OCI-LY1 (cell line): ENCODE data around the gene MRPL54.
"Not testable (repeated sequence)": the region's sequence is repeated elsewhere in the genome, so short reads cannot be mapped to it uniquely, and the experiment has no call there.

Experiments
- H2AFZ ChIP-seq: fragments of 200-600 bp; sonication (generic), shearing (Covaris generic); 2 replicates; pipeline ENCODE4 v1.6.0; 2014; ENCODE audit warnings: antibody characterized with exemption, mild to moderate bottlenecking, low read length
- H3F3A ChIP-seq: fragments of 200-600 bp; sonication (generic), shearing (Covaris generic); 2 replicates; pipeline ENCODE4 v1.6.0; 2014; ENCODE audit warnings: mild to moderate bottlenecking, antibody characterized with exemption, low read length, moderate library complexity; ENCODE audit not compliant: insufficient read depth
- H3K27ac ChIP-seq: fragments of 200-600 bp; sonication (generic); 2 replicates; pipeline ENCODE4 v1.5.1; 2014; ENCODE audit warnings: low read length, mixed run types, mild to moderate bottlenecking, low read depth; ENCODE audit not compliant: poor library complexity, severe bottlenecking
- H3K27me3 ChIP-seq: fragments of 200-600 bp; sonication (generic); 2 replicates; pipeline ENCODE4 v1.6.0; 2014; ENCODE audit warnings: antibody characterized with exemption, mild to moderate bottlenecking, low read length, moderate library complexity; ENCODE audit not compliant: insufficient read depth
- H3K36me3 ChIP-seq: fragments of 200-600 bp; sonication (generic); 2 replicates; pipeline ENCODE4 v1.6.1; 2014; ENCODE audit warnings: mild to moderate bottlenecking, antibody characterized with exemption, low read length, moderate library complexity, mixed read lengths; ENCODE audit not compliant: insufficient read depth
- H3K4me1 ChIP-seq: fragments of 200-600 bp; sonication (generic); 2 replicates; pipeline ENCODE4 v1.5.1; 2014; ENCODE audit warnings: mild to moderate bottlenecking, low read length, moderate library complexity; ENCODE audit not compliant: insufficient read depth, severe bottlenecking
- H3K4me2 ChIP-seq: fragments of 200-600 bp; sonication (generic), shearing (Covaris generic); 2 replicates; pipeline ENCODE4 v1.6.1; 2014; ENCODE audit warnings: low read length
- H3K4me3 ChIP-seq: fragments of 200-600 bp; sonication (generic); 2 replicates; pipeline ENCODE4 v1.5.1; 2014; ENCODE audit warnings: low read length, low read depth, mild to moderate bottlenecking, mixed read lengths; ENCODE audit not compliant: poor library complexity, severe bottlenecking
- H3K79me2 ChIP-seq: fragments of 200-600 bp; shearing (Covaris generic); 2 replicates; pipeline ENCODE4 v1.6.1; 2016; ENCODE audit warnings: mixed run types, low read length, mixed read lengths; ENCODE audit not compliant: insufficient read depth
- H3K9ac ChIP-seq: fragments of 200-600 bp; sonication (generic), shearing (Covaris generic); 2 replicates; pipeline ENCODE4 v1.6.1; 2014; ENCODE audit warnings: mild to moderate bottlenecking, low read length, mixed read lengths
- H3K9me2 ChIP-seq: fragments of 200-600 bp; sonication (generic), shearing (Covaris generic); 2 replicates; pipeline ENCODE4 v1.6.1; 2014; ENCODE audit warnings: low read depth, mild to moderate bottlenecking, low read length, mixed read lengths
- H3K9me3 ChIP-seq: fragments of 200-600 bp; shearing (Covaris generic); 2 replicates; pipeline ENCODE4 v1.6.1; 2014; ENCODE audit warnings: low read length, mixed read lengths
- H4K20me1 ChIP-seq: fragments of 200-600 bp; sonication (generic), shearing (Covaris generic); 2 replicates; pipeline ENCODE4 v1.6.0; 2016; ENCODE audit warnings: mild to moderate bottlenecking, low read length; ENCODE audit not compliant: insufficient read depth
- EZH2 ChIP-seq: fragments of 200-600 bp; sonication (generic), shearing (Covaris generic); IDR thresholded peaks from 2 replicates; pipeline ENCODE4 v1.8.0; 2017; ENCODE audit warnings: borderline replicate concordance, mixed run types, mild to moderate bottlenecking, antibody characterized with exemption, low read length, moderate library complexity, mixed read lengths
- TF ChIP-seq, protein P1 (sequence below): fragments of 200-600 bp; sonication (generic), shearing (Covaris generic); IDR thresholded peaks from 2 replicates; pipeline ENCODE4 v1.5.1; 2017; ENCODE audit warnings: mild to moderate bottlenecking, antibody characterized with exemption, low read length, moderate library complexity, mixed read lengths

MRPL54 gene

DNA sequence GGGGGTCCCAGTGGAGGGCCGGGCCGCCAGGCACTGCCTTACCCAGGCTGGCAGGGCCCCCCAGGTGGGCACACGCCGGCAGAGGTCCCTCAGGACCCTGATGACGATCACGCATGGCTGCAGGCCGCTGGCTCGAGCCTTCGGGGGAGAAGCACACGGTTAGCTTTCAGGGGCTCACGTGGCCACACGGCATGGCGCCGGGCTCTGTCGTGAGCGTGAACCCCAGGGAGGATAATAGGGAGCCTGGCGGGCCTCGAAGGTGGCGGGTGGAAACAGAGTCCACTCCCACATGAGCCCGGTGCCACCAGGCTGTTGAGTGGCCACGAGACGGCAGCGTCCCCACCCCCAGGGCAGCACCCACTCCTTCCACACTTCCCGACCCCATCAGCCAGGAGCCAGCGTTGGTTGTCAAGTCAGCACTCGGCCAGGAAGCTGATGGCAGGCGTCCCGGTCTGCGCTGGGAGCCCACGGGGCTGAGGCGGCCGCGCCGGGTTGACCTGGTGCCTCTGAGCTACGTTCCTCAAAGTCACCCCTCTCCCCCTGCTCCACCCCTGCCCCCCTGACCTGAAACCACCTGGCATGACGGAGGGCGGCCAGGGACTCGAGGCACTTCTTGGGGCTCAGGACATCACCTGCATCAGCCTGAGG, 48.4 kb downstream of the MRPL54 start:
- Histone ChIP-seq H4K20me1 (no peaks in the 10 kb centered on the region), H2AFZ (no peak overlapping the region), H3K36me3 (no peaks in the 10 kb centered on the region), H3K9me3 (no peaks in the 10 kb centered on the region), H3K4me1 (peaks cover 15% of the 10 kb centered on the region), H3K4me3 (no peak overlapping the region), H3K27ac (no peak overlapping the region), H3F3A (no peaks in the 10 kb centered on the region), H3K79me2 (no peaks in the 10 kb centered on the region), H3K4me2 (no peak overlapping the region), H3K9me2 (no peaks in the 10 kb centered on the region), H3K27me3 (peaks cover 17% of the 10 kb centered on the region; the same call in 1 of the 2 replicates), H3K9ac (no peak overlapping the region)
- no peak for TF ChIP-seq EZH2
- TF ChIP-seq, protein P1, sequence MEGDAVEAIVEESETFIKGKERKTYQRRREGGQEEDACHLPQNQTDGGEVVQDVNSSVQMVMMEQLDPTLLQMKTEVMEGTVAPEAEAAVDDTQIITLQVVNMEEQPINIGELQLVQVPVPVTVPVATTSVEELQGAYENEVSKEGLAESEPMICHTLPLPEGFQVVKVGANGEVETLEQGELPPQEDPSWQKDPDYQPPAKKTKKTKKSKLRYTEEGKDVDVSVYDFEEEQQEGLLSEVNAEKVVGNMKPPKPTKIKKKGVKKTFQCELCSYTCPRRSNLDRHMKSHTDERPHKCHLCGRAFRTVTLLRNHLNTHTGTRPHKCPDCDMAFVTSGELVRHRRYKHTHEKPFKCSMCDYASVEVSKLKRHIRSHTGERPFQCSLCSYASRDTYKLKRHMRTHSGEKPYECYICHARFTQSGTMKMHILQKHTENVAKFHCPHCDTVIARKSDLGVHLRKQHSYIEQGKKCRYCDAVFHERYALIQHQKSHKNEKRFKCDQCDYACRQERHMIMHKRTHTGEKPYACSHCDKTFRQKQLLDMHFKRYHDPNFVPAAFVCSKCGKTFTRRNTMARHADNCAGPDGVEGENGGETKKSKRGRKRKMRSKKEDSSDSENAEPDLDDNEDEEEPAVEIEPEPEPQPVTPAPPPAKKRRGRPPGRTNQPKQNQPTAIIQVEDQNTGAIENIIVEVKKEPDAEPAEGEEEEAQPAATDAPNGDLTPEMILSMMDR = no peak

DNA sequence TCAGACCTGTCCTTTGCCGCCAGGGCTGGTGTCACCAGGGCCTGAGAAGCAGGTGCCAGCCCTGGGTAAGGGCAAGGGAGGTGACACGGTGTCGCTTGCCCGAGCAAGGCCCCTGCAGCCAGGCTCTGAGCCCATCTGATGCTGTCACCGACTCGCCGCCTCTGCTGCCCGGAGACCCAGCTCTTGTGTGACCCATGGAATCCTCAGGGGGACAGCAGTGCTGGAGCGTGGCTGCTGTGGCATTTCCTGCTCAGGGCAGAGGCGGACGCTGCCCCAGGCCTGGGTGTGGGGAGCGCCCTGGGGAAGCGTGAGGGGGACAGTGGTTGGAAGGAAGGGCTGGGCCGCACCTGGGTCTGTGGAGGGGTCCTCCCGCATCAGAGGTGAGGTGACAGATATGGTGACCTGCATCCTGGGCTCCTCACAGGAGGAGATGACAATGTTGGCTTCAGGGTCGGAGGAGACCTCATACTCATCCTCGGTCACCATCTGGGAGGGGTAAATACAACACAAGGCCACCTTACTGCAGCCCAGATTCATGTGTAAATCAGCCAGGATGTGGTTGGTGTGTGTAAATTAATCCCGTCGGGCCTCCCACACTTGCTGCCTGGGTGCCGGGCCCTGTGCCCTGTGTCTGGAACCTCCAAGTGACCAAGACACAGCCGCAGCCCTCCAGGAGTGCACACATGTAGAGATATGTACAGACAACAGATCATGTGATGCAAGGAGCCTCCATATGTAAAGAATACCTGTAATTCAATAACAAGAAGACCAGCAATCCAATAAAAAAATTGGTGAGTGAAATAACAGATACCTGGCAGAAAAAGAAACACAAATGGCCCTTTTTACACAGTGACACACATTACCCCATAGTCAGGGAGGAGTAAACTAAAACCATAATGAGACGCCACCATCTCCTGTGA, 51.3 kb downstream of the MRPL54 start:
- no peak overlapping the region for H3K4me2 ChIP-seq
- H3K4me1 ChIP-seq = peaks cover 15% of the 10 kb centered on the region
- no peaks in the 10 kb centered on the region for H3K79me2 ChIP-seq
- no peak overlapping the region for H2AFZ ChIP-seq
- H3K4me3 ChIP-seq = no peak overlapping the region
- H3K36me3 ChIP-seq = no peaks in the 10 kb centered on the region
- H3K9ac ChIP-seq = no peak overlapping the region
- TF ChIP-seq, protein P1 = no peak
- TF ChIP-seq EZH2 = no peak
- H3K9me2 ChIP-seq = no peaks in the 10 kb centered on the region
- H3K9me3 ChIP-seq = no peaks in the 10 kb centered on the region
- no peak overlapping the region for H3K27ac ChIP-seq
- peaks cover 17% of the 10 kb centered on the region; the same call in 1 of the 2 replicates for H3K27me3 ChIP-seq
- H4K20me1 ChIP-seq = no peaks in the 10 kb centered on the region
- no peaks in the 10 kb centered on the region for H3F3A ChIP-seq

- H3K27me3 ChIP-seq = peaks cover 17% of the 10 kb centered on the region; the same call in 1 of the 2 replicates
- H3K4me3 ChIP-seq = no peak overlapping the region
- no peak overlapping the region for H3K9ac ChIP-seq
- no peaks in the 10 kb centered on the region for H3K36me3 ChIP-seq
- TF ChIP-seq EZH2 = no peak
- TF ChIP-seq, protein P1 = no peak
- peaks cover 15% of the 10 kb centered on the region for H3K4me1 ChIP-seq
- H2AFZ ChIP-seq = no peak overlapping the region
- no peaks in the 10 kb centered on the region for H3K79me2 ChIP-seq
- no peaks in the 10 kb centered on the region for H3F3A ChIP-seq
- H3K4me2 ChIP-seq = no peak overlapping the region
- no peak overlapping the region for H3K27ac ChIP-seq
- H3K9me2 ChIP-seq = no peaks in the 10 kb centered on the region
- no peaks in the 10 kb centered on the region for H4K20me1 ChIP-seq
- H3K9me3 ChIP-seq = no peaks in the 10 kb centered on the region
These were observed 52.2 kb downstream of the MRPL54 start for GRCh38 chr19:3814648-3815047.

GRCh38 chr19:3816148-3816547, 53.7 kb downstream of the MRPL54 start:
- not testable (repeated sequence) for H3K4me1 ChIP-seq, H3K4me2 ChIP-seq, H3F3A ChIP-seq, H3K9me2 ChIP-seq, H3K4me3 ChIP-seq, H3K27me3 ChIP-seq, H2AFZ ChIP-seq, H3K27ac ChIP-seq, H3K9ac ChIP-seq, H3K36me3 ChIP-seq, H3K79me2 ChIP-seq, H4K20me1 ChIP-seq, H3K9me3 ChIP-seq
